NAMALWA (cell line): Measurements from ENCODE around the gene HOXB1.

Source experiments
- DNase-seq: peaks from one replicate; pipeline ENCODE4 v3.0.0-alpha.2; 2015; ENCODE audit warnings: low spot score

HOXB1 gene

DNA sequence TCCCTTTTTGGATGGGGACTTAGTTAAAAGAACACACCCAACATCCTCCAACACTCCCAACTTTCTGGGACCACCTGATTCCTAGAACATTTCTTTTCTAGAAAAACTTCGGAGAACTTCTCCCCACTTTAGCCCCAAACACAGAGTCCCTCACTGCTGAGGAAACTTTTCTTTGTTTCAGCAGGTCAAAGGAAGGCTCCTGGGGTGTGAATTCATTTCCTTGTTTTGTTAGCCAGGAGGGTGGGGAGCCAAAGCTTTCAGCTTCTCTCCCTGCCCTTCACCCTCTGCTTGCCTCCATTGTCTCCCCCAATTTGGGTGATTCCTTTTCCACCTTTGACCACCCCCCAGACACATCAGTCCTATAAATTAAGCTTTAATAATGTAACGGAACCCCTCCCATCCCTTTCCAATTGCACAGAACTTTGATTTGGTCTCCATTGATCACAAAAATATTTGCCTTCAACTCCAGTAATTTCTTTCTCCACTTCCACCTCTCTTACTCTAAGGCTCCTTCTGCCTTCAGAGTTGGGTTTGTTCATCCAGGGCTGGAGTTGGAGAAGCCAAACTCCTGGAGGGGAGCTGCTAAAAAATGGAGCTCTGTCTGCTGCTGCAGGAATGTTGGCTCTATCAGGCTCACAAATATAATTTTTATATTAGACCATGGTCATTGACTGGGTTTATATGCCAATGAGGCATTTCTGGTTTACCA, 37.0 kb upstream of the HOXB1 start:
- no peak for DNase-seq

DNA sequence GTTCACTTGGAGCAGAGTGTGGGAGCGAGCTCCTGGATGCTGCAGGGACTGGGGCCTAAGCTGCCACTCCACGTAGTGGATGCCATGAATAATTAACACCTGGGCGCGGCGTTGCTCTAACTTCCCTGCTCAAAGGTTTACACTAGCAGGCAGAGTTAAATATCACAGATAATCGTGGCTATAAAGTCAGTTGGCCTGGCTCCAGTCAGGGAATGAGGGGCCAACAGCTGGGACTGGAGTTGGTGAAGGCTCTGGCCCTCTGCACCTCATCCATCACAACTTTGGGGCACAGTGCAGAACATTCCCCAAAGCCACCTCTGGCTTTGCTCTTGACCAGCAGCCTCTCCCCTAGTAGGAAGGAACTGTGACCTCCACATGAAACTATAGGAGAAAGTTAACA, 36.4 kb upstream of the HOXB1 start:
- no peak for DNase-seq

DNA sequence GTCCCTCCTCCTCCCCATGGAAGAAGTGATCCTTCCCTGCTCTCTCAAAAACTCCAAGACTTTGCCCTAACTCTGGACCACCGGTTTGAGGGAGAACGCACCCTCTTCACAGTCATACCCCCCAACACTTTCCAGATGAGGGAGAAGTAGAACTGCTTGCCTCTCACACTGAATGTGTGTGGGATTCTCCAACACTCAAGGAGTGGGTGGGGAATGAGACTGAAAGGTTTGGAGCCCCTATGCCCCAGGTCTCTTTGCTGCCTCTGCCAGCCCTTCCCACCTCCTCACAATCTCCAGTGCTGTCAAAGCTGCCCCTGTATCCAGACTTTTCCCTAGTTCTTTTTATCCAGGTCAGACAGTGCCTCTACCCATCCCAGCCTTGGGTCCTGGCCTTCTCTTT, 35.9 kb upstream of the HOXB1 start:
- DNase-seq, result no peak

DNA sequence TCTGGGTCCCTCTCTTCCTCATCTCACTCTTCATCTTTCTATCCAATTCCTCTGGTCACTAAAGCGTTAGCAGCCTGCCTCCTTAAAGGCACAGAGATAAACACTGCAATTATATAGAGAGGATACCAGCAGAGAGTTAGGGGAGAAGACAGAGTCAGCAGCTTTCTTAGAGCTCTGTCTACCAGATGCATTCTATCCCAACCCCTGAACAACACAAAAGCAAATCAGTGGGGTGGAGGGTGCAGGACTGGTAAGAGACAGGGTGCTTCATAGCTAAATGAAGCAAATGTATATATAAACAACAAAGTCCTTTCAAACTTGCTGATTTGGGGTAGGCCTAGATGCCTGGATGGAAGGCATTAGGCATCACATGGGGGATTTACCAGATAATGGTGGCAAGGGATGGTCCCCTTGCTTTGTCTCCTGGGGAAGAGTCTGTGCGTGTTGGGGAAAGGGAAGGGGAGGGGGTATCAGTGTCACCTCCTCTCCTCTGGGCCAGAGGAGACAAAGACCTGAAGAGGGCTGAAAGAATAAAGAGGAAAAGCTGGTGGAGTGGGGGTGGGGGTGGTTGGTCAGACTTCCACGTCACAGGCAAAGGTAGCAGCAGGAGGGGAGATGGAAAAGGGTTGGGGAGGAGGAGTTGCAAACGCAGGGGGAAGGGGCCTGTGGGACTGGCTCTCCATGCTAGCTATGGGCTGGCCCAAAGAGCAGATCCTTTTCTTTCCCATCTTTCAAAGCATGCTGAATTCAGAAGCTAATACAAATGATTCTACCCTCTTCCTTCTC, 35.3 kb upstream of the HOXB1 start:
- no peak for DNase-seq

DNA sequence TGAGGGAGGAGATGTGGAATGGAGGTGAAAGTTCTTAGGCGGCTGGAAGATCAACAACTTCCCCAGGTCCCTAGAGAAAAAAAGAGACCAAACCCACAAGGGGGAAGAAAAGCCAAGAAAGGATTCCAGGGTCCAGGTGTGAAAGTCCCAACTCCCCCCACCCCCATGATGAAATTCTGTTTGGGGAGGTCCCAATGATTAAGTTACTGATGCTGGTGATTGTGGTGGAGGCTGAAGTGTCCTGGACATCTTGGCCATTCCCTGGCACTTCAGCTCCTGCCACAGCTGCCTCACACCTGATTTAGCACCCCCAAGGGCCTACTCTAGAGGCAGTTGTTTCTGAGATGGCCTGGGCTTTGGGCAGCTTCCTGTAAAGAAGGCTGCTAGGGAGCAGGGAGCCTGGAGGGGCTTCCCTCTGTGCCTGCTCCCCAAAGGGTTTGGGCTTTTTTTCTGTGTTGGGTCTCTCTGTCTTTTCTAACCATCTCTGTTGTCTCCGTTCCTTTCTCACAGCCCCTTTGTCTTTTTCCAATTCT, 34.3 kb upstream of the HOXB1 start:
- DNase-seq, result no peak

DNA sequence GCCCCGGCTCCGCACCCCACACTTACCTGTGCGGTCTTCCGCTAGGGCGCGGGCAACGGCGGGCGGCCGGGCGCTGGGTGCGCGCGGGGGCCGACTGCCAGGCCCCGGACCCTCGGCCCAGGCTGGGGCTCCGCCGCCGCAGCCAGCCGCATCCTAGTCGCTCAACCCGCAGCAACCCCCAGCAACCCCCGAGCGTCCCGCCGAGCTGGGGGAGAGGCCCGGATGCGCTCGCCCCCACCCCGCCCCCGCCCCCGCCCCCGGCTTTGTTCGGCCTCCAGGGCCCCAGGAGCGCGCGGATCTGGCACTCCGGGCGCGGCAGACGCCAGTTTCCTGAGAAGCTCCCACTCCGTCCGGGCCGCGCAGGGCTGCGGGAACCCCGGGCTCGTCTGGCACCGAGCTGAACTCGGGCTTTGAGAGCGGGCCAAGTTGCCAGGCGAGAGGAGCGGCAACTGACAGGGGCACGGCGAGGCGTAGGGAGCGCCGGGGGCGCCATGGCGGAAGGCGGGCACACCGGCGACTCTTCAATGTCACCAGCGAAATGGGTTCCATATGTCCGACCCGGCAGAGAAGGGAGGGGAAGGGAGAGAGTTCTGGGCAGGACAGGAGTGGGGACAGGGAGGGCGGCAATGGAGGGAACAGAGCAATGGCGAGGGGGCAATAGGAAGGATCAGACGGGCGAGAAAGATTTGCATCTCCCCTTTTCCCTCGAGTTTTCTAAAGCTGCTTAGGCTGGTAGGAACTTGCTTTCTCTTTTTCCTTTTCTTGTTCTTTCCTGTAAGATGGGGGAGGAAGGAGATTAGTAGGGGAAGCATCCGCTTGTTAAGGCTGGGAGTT, 33.6 kb upstream of the HOXB1 start:
- no peak for DNase-seq

DNA sequence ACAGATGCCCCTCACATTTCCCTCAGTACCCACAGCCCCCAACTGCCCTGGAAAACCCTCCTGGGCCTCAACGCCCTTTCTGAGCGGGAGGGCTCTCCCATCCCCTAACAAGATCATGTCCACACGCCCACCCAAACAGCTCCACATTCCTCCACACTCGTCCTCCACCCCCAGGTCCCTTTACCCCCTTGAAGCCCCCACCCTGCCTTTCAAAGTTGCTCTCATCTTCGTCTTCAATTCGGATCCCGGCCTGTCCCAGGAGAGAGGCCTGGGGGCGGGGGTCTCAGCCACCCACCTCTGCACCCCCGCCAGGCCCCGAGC, 33.0 kb upstream of the HOXB1 start:
- DNase-seq, result no peak

DNA sequence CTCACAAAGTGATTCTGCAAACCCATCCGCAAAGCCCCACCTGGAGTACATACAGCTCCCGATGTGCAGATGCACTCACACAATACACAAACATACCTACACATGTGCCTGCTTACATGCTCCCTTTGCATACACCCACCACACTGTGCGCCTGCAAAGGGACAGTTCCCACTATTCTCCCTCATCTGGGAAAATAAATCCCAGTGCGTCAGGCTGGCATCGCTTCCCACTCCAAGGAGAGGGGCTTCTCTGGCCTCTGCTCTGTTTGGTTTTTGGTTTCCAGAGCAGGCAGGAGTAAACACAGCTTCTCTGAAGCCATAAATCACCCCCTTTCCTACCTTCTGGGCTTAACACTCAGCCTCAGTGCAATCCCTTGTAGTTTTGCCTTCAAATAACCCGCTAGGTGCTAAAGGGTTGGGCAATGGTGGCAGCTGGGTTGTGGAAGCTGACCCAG, 32.6 kb upstream of the HOXB1 start:
- no peak for DNase-seq

DNA sequence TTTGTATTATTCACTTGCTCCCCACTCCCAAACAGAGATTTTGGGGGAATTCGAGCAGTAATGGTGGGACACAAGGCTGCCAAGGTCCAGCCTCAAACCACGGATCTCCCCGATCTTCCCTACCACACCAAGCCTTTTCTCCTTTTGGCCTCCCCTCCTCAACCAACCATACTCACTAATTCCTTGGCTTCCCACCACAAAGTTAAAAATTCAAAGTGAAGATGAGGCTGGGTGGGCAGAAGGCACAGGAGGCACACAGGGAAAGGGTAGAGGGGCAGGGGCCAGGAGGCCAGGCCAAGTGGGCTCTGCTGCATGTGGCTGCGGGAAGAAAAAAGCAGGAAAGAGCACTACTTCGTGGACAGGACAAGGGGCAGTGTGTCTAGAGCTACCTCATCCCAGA, 32.1 kb upstream of the HOXB1 start:
- no peak for DNase-seq

DNA sequence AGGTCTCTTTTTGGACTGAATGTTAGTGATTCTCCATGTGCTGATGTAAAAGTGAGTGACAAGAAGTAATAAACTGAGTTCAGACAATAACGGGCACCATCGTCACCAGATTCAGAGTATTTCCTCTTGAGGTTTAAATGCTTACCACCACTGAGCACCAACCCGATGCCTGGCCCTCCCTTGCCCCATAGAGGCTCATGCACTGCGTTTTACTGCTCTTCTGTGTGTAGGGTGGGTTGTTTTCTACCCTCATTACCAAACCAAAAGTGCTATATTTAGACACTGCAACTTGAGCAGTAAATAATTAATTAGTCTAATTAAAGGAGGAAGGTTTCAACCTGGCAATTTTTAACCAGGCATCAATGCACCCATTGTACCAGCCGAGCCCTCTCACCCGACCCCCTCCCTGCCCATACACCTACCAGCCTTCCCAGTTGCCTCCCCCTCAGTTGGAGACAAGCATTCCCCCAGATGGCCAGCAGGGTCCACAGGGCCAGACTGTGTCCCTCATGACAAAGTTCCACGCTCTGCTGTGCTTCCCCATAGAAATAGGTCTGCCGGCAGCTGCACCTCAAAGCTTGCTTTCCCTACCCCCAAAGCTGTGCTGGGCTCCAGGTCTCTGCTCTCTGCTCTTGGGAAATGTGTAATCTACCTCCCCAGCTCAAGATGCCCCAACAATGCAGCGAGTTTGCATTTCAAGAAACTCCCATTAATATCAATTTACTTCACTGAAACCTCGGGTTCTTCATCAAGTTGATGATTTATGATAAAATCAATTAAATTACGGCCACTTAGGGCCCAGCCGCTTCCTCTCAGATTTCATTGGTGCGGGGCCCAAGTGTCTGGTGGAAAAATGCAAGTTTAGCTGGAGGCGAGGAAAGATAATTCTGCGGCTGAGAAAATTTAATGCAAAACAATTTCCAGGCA, 31.3 kb upstream of the HOXB1 start:
- DNase-seq, result no peak

DNA sequence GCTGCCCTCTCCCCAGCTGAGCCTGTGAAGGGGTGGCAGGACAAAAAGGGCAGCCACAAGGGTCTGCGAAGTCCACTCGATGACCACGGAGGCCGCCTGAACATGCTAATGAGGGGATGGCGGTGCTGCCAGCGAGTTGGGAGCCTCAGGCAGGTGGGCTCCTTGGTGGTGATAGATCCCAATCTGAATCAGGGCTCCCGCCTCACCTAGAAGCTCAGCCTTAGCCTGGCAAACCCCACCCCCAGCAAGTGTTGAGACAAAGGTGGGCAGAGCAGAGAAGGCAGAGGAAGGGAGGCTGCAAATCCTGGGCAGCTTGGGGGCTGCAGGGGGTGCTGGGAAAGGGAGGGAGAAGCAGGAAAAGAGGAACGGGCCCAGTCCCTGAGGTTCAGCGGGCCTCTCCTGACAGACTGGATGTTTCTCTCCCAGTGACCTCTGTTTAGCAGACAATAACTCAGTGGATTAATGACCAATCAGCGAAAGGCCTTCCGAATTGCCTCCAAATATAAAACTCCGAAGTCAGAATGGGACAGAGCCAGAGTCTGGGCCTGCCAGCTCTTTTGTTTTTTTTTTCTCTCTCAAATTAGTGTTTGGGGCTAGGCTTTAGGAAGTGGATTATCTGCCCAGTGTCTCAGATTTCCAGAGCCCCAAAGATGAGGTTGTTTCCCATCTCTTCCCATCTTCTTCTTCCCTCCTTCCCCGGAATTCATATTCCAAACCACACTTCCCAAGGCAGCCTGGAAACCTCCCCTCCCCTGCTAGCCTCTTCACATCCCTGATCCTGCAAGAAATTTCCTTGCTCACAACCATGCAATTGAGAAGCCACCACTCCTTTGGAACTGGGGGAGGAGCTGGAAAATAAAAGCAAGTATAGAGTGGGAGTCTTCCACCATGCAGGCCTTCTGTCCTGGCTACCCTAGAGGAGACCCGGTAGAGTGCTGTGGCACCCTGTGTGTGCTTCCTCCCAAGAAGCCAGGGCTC, 29.3 kb upstream of the HOXB1 start:
- DNase-seq, result no peak

DNA sequence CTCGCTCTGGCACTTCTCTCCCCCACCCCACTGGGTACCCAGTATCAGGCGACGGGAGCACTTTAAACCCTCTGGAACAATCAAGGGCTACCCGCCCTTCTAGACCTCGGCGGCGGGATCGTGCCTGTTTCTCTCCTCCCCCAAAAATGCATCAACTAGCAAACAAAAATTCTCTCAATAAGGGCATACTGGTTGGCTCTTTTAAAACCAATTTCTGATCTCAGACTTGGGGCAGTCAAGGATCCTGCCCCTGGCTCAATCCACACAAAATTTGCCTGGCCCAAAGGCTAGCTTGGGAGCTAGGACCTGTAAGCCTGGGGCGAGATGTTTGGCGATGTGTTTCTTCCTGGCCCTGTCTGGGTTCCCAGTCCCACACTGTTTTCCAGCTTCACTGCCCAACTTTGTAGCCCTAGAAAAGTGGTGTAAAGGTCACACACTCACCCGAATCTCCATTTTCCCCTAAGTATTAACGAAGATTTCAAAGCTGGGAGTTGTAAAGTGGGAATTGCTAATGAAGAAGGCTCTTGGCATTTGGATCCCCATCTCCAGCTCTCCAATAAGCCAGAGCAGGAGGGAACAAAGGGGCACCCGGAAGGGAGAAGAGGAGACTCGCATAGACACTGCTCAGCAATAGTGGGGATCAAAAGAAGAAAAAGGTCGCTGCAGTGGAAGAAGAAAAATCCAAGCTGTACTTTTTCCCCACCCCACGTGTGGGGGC, 28.5 kb upstream of the HOXB1 start:
- no peak for DNase-seq

DNA sequence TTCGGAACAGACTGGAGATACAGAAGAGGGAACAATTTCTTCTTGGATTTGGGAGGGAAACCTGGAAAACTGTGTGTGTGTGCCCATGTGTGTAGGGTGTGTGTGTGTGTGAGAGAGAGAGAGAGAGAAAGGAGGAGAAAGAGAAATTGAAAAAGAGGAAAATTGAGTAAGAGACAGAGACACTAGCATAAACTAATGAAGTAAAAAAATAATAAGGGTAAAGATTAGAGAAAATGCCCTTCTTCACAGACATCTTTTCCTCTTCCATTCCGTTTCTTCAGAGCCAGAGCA, 28.0 kb upstream of the HOXB1 start:
- no peak for DNase-seq

DNA sequence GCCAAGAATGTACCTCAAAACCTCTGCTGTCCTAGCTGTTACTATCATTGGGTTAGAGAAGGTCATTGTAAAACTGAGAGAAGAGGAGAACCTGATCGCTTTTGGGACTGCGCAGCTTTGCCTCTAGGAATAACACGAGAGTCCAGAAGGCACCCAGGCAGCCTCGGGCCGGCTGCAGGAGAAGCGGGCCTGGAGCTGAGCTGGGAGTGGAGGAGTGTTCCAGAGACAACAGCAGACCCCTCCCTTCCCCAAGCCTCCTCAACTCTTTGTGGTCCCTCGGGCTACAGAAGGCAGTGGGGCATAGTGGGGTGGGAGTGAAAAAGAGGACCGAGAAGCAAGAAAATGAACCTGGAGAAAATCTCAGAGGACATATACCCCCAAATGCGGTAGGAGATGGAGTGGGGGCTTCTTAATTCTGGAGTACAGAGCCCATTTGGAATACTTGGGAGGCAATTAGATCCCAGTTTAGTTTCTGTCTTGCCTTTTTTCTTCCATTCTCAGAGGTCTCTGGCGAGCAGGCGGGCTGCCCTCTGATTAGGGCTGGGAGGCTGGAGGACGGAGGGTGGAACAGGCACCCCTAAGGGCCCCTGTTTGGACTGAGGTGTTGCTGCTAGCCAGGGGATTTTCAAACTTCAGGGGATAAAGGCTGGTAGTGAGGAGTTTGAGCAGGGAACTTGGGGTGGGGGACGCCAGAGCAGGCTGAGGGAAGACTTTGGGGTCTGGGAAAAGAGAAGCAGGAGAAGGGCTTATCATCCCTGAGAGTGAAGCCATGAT, 27.4 kb upstream of the HOXB1 start:
- no peak for DNase-seq

DNA sequence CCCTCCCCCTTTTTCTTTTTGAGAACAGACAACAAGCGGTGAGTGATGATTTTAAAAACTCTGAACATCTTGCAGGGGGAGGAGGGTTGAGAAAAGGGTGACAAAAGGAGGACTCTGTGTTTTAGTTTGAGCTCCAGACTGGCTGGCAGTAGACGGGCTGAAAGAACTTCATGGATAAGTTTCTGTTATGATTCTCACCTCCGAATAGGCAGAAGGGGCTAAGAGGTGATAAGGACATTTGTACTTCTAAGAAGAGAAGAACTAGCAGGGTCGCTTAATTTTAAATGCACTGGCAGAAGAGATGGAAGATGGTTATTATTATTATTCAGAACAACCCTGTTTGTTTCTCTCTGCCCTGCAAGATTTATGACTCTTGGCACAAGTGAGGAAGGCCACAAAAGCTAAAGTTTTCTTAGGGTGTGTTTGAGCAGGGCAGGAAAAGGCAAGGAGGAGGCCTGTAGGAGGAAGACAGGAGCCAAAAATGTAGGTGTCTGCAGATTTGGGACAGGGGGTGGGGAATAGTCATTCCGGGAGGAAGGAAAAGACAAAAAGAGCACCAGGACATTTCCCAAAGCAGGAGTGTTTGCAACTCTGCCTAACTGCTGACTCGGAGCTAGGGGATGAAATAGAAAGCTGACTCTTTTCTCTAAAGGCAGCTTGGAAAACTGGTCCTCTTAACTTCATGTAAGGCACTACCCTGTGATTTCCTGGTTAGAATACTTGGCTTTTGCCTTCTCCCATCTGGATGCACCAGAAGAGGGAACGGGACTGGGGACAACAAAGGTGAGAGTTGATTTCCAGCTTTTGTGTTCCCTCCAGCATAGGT, 26.0 kb upstream of the HOXB1 start:
- no peak for DNase-seq

DNA sequence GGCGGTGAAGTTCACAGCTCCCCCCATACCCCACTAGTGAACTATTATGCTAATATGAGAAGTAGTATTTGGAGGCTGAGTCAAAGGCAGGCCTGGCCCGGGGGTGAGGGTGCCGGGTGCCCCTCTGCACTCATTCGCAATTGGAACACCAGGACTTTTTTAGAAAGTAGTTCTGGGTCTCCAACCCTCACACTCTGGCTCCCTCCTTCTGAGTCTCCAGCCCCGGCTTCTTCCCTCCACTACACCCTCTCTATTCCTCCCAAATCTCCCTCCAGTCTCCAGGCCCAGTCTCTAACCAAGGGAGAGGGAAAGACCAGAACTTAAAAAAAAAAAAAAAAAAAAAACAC, 25.4 kb upstream of the HOXB1 start:
- no peak for DNase-seq

DNA sequence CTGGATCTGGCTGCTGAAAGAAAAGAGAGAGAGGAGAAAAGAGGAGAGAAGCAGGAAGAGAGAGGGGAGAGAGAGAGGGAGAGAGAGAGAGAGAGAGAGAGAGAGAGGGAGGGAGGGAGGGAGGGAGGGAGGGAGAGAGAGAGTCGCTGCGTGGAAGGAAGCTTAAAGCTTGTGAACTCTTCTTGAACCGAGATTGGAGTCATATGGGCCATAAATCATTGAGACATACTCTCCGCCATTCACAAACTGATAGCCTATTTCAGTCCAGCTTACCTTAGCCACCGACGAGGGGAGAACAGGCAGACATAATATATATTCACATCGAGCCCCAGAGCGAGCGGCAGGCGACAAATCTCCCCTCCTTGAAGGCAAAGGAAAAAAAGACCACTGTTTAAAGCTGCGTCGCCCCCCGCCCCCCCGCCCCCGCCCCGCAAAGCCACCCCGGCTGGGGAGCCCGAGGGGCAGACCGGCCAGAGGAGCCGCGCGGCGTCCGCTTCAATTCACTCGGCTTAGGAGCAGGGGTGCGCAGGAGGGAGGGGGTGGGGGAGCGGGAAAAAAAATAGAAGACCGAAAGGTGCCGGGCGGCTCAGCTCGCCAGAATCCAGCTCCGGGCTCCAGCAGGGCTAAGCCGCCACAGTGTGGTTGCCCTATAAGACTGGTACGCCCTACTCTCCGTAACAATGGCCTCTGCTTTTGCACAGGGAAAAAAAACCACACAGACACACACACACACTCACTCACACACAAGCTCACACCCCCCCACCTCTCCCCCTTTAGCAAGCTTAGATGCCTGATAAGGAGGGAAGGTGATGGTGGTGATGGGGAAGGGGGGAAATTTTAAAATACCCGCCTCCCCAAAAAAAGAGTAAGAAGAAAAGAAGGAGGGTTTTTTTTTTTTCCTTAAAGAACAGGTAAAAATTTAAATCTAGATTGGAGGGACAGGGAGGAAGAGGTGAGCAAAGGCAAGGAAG, 24.7 kb upstream of the HOXB1 start:
- no peak for DNase-seq
